GM12891 (cell line): ENCODE measurements around the gene TSR2.
"Not testable (repeated sequence)": the region's sequence is repeated elsewhere in the genome, so short reads cannot be mapped to it uniquely, and the experiment has no call there.

Source experiments
- DNase-seq: peaks from one replicate; pipeline ENCODE4 v3.0.0; 2011; ENCODE audit warnings: low spot score; ENCODE audit not compliant: insufficient read length
- FAIRE-seq: peaks from 2 replicates; lab custom pipeline; 2011; peaks lifted over from hg19 to GRCh38; lab: Jason Lieb, UNC
- PAX5 ChIP-seq: IDR thresholded peaks from 2 replicates; pipeline ENCODE4 v1.6.1; 2011; ENCODE audit warnings: low read length, moderate library complexity, mild to moderate bottlenecking; ENCODE audit not compliant: insufficient read depth, severe bottlenecking
- POLR2A ChIP-seq: IDR thresholded peaks from 2 replicates; pipeline ENCODE4 v1.6.1; 2011; ENCODE audit warnings: low read depth, low read length, control low read depth
- POLR2AphosphoS5 ChIP-seq: IDR thresholded peaks from 2 replicates; pipeline ENCODE4 v1.6.1; 2011; ENCODE audit warnings: low read depth, low read length, control low read depth
- POU2F2 ChIP-seq: IDR thresholded peaks from 2 replicates; pipeline ENCODE4 v1.6.1; 2011; ENCODE audit warnings: low read depth, mild to moderate bottlenecking, control low read depth, low read length, moderate library complexity
- SPI1 ChIP-seq: IDR thresholded peaks from 2 replicates; pipeline ENCODE4 v1.6.1; 2011; ENCODE audit warnings: low read depth, low read length, control low read depth
- TAF1 ChIP-seq: IDR thresholded peaks from 2 replicates; pipeline ENCODE4 v1.6.1; 2011; ENCODE audit warnings: low read depth, low read length, control low read depth

The TSR2 gene

DNA sequence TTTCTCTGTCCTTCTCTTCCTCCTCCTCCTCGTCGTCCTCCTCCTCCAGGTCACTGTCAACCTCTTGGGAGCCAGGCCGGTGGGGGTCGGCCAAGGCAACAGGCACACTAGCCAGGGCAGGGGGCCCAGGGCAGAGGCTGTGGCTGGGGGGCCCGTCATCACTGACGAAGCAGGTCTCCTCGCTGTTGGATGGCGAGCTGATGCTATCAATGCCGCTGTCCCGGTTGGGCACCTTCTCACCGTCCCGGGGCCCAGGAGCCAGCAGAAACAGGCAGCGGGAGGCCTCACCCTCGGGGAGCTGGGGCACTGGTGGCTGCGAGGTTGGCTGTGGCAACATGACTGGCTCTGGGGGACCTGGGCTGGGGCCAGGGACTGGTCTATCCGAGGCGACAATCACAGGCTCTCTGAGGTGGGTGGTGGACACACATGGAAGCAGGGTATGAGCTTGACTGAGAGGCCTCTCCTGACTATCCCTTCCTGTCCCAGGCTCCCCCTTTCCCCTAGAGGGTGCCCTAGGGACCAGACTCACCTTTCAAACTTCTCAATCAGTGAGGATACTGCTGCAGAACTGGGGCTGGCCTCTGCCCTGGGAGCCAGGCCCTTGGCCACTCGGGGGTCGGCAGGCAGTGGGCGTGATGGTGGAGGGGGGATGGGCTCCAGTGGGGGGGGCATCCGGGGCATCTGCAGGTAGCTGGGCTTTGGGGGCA lies 30.0 kb downstream of the TSR2 start:
- no peak for DNase-seq
- FAIRE-seq: no peak

DNA sequence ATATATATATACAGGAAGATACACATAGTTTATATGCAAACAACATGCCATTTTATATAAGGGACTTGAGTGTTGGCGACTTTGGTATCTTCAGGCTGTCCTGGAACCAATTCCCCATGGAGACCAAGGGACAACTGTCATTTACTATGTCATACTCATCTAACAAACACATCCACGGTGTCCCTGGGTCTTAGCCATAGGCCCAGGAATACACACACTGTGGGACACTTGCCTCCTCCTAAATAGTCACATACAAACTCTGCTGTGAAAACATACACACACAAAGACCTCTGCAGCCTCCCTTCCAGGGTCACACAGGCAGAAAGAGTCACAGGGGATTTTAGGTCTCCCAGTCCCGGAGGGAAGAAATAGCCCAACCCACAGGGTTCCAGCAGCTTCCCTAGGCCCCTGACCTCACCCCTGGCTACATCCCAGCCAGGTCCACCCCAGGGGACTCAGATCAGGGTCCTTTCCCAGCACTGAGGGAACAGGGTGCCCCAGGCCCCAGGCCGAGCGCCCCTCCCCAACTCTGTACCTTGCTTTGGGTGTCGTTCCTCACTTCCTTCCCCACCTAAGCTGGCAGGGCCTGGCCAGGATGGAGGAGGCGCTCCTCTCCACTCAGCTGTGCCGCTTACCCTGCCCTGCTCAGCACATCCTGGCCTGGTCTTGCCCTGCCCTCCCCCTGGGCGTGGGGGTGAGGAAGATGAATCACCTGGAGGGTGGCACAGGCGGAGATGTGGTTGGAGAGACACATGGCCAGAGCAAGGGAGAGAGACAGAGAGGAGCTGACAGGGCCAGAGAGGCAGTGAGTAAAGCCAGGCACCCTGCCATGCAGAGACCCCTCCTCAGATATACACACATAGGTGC lies 34.0 kb downstream of the TSR2 start:
- DNase-seq (no peak), FAIRE-seq (peak; percentile 40)

More for the DNA sequence above, 30.0 kb downstream of the TSR2 start:
- no peak for TF ChIP-seq SPI1

DNA sequence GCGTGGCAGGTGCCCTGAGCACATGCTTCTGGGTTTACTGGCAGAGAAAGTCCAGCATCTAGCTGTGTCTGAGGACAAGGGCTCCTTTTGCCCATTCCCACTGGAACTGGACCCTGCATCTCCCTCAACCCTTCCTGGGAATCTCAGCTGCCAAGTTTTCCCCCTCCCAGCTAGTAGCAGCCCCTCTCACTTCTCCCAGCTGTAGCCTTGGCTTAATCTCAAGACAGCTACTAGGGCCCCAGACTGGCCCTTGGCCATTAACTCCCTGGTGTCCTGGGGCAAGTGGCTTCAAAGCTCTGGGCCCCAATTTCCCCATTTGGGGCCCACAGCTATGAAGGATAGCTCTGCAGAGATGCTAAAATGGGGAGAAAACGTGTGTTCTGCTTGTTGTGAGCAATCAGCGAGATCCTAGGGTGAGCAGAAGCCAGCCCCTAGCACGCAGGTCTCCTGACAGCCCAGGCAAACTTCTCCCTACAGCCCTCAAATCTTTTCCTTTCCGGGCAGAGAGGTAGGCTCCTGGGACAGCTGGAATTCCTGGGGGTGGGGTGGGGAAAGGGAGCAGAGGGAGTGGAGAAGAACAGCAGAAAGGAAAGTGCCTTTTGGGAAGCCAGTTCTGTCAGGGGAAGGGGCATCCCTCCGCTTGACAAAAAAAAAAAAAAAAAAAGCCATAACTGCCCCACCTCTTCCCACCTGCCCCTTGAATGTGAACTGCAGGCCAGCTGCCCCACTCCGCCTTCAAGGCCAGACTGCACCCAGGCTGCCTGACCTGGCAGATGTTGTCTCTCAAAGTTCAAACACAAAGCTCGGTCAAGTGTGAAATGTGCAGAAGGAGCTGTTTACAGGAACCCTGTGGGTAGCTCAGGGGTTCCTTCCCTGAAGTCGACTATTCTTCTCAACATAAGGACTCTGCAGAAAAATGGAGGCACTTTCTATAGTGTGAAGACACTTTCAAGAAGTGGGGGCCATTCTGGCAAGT lies 39.2 kb downstream of the TSR2 start:
- DNase-seq: no peak
- no peak for TF ChIP-seq TAF1
- no peak for TF ChIP-seq POLR2A
- no peak for TF ChIP-seq PAX5
- no peak for TF ChIP-seq POU2F2
- no peak for TF ChIP-seq SPI1
- no peak for TF ChIP-seq POLR2AphosphoS5

More for the DNA sequence above, 34.0 kb downstream of the TSR2 start:
- TF ChIP-seq POLR2AphosphoS5 (no peak), PAX5 (no peak), POLR2A (no peak), TAF1 (no peak), SPI1 (no peak), POU2F2 (no peak)

DNA sequence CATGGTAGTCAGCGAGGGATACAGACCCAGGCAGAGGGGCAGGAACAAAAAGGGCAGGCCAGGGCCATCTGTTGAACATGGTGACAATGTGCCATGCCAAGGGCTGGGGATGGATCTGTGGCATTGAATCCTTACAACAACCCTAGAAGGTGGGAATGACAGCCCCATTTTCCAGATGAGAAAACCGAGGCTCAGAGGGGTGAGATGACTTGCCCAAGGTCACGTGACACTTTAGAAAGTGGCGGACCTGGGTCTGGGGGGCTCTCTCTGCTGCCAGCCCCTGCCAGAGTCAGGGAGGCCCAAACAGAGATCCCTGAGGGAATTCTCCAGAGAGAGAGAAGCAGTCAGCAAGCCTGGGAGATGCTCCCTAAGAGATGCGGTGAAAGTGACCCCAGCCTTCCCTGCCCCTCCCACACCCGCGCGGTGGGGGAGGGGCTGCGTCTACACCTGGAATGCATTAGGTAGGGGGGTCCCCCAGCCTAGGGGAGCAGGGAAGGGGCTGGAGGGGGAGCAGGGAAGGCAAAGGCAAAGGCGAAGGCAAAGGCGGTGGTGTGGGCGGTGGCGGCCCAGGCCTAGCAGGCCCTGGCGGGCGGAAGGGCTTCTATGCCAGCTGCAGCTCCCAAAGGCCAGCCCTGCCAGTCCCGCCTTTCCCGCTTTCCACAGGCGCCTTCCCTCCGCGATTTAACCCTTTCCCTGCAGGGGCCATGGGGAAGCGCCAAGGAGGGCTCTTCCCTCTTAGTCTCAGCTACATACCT lies 42.8 kb downstream of the TSR2 start:
- DNase-seq (no peak), FAIRE-seq (no peak)
- TF ChIP-seq POLR2AphosphoS5: no peak
- no peak for TF ChIP-seq POLR2A
- no peak for TF ChIP-seq TAF1
- TF ChIP-seq PAX5: no peak
- TF ChIP-seq POU2F2: no peak
- TF ChIP-seq SPI1: no peak

More for the DNA sequence above, 39.2 kb downstream of the TSR2 start:
- no peak for FAIRE-seq

DNA sequence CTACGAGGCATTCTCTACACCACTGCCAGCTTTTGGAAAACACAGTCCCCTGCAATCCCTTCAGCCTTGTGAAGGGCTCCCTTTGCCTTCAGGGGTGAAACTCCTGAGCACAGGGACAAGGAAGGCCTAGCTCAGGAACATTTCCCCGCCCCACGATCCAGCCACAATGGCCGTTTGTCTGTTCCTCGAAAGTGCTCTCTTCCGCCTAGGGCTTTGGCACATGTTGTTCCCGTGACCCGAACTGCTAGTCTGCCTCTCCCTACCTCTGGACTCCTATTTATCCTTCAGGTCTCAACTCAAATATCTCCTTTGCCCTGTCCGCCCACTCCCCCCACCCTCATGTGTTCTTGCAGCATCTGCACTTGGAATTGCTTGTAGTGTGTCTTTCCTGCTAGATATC lies 43.7 kb downstream of the TSR2 start:
- TF ChIP-seq POLR2A: no peak
- no peak for TF ChIP-seq PAX5
- no peak for TF ChIP-seq POU2F2
- TF ChIP-seq SPI1: no peak
- TF ChIP-seq TAF1: no peak
- TF ChIP-seq POLR2AphosphoS5: no peak
- no peak for DNase-seq
- FAIRE-seq: no peak

DNA sequence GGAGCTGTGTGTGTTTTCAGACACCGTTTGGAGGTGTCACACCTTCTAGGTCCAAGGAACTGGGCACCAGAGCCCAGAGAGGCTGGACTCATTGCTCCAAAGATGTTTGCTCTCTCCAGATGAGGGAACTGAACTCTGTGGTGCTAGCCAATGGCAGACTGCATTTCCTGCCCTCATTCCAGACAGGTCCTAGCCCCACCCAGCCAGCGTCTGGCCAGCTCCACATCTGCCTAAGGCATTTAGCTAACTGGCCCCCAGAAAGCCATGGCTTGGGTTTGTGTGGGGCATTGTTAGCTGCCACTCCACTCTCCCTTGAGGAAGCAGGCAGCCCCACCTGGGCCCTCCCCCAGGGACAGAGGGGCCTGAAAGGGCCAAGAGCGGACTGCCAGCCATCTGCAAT lies 44.5 kb downstream of the TSR2 start:
- no peak for FAIRE-seq
- TF ChIP-seq POLR2AphosphoS5: no peak
- no peak for TF ChIP-seq PAX5
- no peak for TF ChIP-seq TAF1
- TF ChIP-seq POLR2A: no peak
- TF ChIP-seq SPI1: no peak

DNA sequence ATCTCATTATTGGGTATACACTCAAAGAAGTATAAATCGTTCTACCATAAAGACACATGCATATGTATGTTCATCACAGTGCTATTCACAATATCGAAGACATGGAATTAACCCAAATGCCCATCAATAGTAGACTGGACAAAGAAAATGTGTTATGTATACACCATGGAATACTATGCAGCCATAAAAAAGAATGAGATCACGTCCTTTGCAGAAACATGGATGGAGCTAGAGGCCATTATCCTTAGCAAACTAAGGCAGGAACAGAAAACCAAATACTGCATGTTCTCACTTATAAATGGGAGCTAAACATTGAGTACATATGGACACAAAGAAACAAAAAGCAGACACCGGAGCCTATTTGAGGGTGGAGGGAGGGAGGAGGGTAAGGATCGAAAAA lies 49.6 kb downstream of the TSR2 start:
- FAIRE-seq, DNase-seq: not testable (repeated sequence)

More for the DNA sequence above, 44.5 kb downstream of the TSR2 start:
- DNase-seq: no peak

DNA sequence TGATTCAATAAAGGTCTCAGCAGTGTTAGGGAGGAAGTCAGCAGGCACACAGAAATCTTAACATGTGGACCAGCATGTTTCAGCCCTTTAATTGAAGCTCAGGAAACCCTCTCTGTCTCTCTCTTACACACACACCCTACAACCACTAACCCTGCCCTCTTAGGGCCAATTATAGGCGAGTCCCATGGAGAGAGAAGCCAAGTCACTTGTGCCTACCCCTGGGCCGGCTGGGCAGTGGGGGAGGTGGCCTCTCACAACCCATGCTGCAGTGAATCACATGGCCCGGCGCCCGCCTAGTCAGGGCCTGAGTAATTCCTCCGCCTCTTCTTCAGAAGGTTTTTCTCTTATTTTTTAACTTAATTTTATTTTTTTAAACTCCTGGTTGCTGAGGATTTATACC lies 52.1 kb downstream of the TSR2 start:
- FAIRE-seq (no peak), DNase-seq (no peak)
- TF ChIP-seq PAX5: no peak
- TF ChIP-seq POLR2AphosphoS5: no peak
- no peak for TF ChIP-seq TAF1
- no peak for TF ChIP-seq SPI1
- TF ChIP-seq POLR2A: no peak
- no peak for TF ChIP-seq POU2F2
